ENCODE results near the gene RPL37A.

DNA sequence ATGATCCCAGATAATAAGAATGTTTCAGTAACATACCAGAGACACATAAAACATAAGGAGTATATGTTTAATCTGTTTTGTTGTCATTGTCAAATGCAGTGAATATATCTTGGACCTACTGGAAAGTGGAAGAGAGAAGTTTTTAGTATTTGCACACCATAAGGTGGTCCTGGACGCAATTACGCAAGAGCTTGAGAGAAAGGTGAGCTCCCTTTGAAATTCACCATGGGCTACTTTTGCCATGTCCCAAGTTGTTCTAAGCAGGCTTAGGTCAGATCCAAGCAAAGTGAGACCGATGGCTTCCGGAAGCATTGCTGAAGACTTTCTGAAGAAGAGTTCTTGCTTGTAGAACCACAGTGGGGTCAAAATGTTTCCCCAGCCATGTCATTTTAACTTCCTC, 30.8 kb upstream of the RPL37A start:
- TF ChIP-seq EZH2 (IDR thresholded peaks at IDR 0.05; ENCODE audit: borderline replicate concordance, low read depth, low read length, severe bottlenecking) = no peak
- TF ChIP-seq, protein P1, sequence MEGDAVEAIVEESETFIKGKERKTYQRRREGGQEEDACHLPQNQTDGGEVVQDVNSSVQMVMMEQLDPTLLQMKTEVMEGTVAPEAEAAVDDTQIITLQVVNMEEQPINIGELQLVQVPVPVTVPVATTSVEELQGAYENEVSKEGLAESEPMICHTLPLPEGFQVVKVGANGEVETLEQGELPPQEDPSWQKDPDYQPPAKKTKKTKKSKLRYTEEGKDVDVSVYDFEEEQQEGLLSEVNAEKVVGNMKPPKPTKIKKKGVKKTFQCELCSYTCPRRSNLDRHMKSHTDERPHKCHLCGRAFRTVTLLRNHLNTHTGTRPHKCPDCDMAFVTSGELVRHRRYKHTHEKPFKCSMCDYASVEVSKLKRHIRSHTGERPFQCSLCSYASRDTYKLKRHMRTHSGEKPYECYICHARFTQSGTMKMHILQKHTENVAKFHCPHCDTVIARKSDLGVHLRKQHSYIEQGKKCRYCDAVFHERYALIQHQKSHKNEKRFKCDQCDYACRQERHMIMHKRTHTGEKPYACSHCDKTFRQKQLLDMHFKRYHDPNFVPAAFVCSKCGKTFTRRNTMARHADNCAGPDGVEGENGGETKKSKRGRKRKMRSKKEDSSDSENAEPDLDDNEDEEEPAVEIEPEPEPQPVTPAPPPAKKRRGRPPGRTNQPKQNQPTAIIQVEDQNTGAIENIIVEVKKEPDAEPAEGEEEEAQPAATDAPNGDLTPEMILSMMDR (IDR thresholded peaks at IDR 0.05; ENCODE audit: borderline replicate concordance, extremely low read depth, low read length, poor library complexity, severe bottlenecking) = no peak
